Activated CD4-positive, alpha-beta T cell treated with anti-CD3 and anti-CD28 coated beads for 36 hours (primary cell): Measurements from ENCODE around the gene HSD17B11. TPM values are rescaled to one million over a fixed set of nuclear protein-coding genes. Genes with fewer than 3 reads are reported as not detected.
A peak's percentile ranks its signal among the peaks of the same experiment; 100 is the strongest.
"Not testable (repeated sequence)": the region's sequence is repeated elsewhere in the genome, so short reads cannot be mapped to it uniquely, and the experiment has no call there.

Experiments used
- ATAC-seq: fragments of 200-7000 bp; cut with Tn5 transposase; one replicate; pipeline ENCODE4 v1.10.0; 2021; ENCODE audit warnings: mild to moderate bottlenecking, moderate library complexity
- CTCF ChIA-PET: fragments of 350-600 bp; sonication (Branson Sonifier 250); formaldehyde crosslinking; loops from one replicate; lab custom pipeline; 2021; ENCODE audit warnings: antibody characterized with exemption; lab: Charles Lee
- POLR2A ChIA-PET: fragments of 350-600 bp; sonication (Branson Sonifier 250); formaldehyde crosslinking; loops from one replicate; lab custom pipeline; 2021; ENCODE audit warnings: antibody characterized with exemption, inconsistent platforms; lab: Charles Lee
- DNase-seq: peaks from one replicate; pipeline ENCODE4 v3.0.0-alpha.2; 2020
- H3K27ac Mint-ChIP-seq: one replicate; pipeline ENCODE4 v1.8.0; 2021; ENCODE audit warnings: mixed read lengths
- H3K27me3 Mint-ChIP-seq: one replicate; pipeline ENCODE4 v1.8.0; 2021; ENCODE audit warnings: mixed read lengths
- H3K36me3 Mint-ChIP-seq: one replicate; pipeline ENCODE4 v1.8.0; 2021; ENCODE audit warnings: low read depth, mixed read lengths
- H3K4me1 Mint-ChIP-seq: one replicate; pipeline ENCODE4 v1.8.0; 2021; ENCODE audit warnings: mixed read lengths
- H3K4me3 Mint-ChIP-seq: one replicate; pipeline ENCODE4 v1.8.0; 2021; ENCODE audit warnings: mild to moderate bottlenecking, moderate library complexity, mixed read lengths
- H3K9me3 Mint-ChIP-seq: one replicate; pipeline ENCODE4 v1.8.0; 2021; ENCODE audit warnings: low read depth, mixed read lengths
- intact Hi-C, 2 experiments: fragments of 100-400 bp; cut with DNase I in 1 of 2; cut with micrococcal nuclease in 1 of 2; formaldehyde crosslinking; loops; one replicate each; pipeline versions ENCODE4 v1.14.2 to v1.15.1; 2022 to 2024; cut with DNase I, micrococcal nuclease
- total RNA-seq, 2 experiments: library from RNA; stranded (reverse); gene quantifications; one replicate each; pipeline ENCODE4 v1.2.3, GENCODE V29; 2021

Gene HSD17B11
- total RNA-seq, 2 experiments from 2014 or later = 12.0 to 14.9 TPM

GRCh38 chr4:87360338-87360935, 30.6 kb downstream of the HSD17B11 start:
- Mint-ChIP-seq H3K36me3 (peaks cover 5% of the 10 kb centered on the region), H3K27me3 (no peaks in the 10 kb centered on the region), H3K4me3 (no peak overlapping the region), H3K27ac (no peak overlapping the region), H3K4me1 (no peaks in the 10 kb centered on the region), H3K9me3 (no peaks in the 10 kb centered on the region)
- intact Hi-C loops = no loop called here
- no peak for ATAC-seq
- CTCF ChIA-PET = interaction anchor here (0.7 kb wide), 1 partner anchor 20 kb away, joined by 3 read pairs; no protein-coding TSS in a partner anchor
- POLR2A ChIA-PET = no interaction called here
- DNase-seq = no peak

GRCh38 chr4:87359258-87359657, 31.7 kb downstream of the HSD17B11 start:
- ChIA-PET POLR2A (no interaction called here), CTCF (no interaction called here)
- ATAC-seq (no peak), DNase-seq (no peak)
- peaks cover under 1% of the 10 kb centered on the region for H3K36me3 Mint-ChIP-seq
- H3K4me1 Mint-ChIP-seq = no peaks in the 10 kb centered on the region
- intact Hi-C loops = loop anchor here (5.0 to 10.0 kb wide), 2 partner anchors 483 to 486 kb away; no protein-coding TSS in a partner anchor
- H3K4me3 Mint-ChIP-seq = no peak overlapping the region
- H3K27ac Mint-ChIP-seq = no peak overlapping the region
- no peaks in the 10 kb centered on the region for H3K27me3 Mint-ChIP-seq
- H3K9me3 Mint-ChIP-seq = no peaks in the 10 kb centered on the region

DNA sequence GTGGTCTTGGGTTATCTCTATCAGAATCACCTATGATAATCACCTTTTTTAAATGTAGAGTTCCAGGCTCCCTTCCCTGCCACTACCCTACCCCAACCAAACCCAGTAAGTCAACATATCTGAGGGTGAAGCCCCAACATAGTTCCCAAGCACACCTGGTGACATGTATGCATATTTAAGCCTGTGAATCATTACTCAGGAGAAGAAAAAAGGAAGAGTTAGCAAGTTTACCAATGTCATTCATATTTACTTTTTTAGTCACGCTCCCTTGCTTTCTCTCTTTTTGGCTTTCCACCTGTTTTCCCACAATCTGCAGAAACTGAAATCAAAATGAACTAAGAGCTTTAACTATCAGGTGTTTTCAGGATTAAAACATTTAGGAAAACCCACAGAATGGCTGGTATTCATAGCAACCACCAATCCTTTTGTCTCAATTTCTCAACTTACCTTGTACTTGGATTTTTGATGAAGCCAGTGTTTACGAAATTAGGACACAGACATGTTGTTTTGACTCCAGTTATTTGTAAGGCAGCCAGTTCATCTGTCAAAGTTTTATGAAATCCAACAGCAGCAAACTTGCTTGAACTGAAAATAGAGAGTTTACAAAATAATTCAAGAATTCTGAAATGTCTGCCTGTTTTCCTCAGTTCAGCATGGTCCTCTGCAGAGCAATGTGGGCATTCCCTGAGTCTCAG, 34.0 kb downstream of the HSD17B11 start:
- H3K36me3 Mint-ChIP-seq = no peaks in the 10 kb centered on the region
- intact Hi-C loops = loop anchor here (5.0 to 10.0 kb wide), 2 partner anchors 485 to 488 kb away; no protein-coding TSS in a partner anchor
- H3K9me3 Mint-ChIP-seq = no peaks in the 10 kb centered on the region
- DNase-seq (no peak), ATAC-seq (no peak)
- no peaks in the 10 kb centered on the region for H3K27me3 Mint-ChIP-seq
- peaks cover 2% of the 10 kb centered on the region for H3K4me1 Mint-ChIP-seq
- H3K27ac Mint-ChIP-seq = no peak overlapping the region
- no peak overlapping the region for H3K4me3 Mint-ChIP-seq
- ChIA-PET POLR2A (no interaction called here), CTCF (interaction anchor here (1.6 kb wide), 1 partner anchor 110 kb away, joined by 4 read pairs; no protein-coding TSS in a partner anchor)

DNA sequence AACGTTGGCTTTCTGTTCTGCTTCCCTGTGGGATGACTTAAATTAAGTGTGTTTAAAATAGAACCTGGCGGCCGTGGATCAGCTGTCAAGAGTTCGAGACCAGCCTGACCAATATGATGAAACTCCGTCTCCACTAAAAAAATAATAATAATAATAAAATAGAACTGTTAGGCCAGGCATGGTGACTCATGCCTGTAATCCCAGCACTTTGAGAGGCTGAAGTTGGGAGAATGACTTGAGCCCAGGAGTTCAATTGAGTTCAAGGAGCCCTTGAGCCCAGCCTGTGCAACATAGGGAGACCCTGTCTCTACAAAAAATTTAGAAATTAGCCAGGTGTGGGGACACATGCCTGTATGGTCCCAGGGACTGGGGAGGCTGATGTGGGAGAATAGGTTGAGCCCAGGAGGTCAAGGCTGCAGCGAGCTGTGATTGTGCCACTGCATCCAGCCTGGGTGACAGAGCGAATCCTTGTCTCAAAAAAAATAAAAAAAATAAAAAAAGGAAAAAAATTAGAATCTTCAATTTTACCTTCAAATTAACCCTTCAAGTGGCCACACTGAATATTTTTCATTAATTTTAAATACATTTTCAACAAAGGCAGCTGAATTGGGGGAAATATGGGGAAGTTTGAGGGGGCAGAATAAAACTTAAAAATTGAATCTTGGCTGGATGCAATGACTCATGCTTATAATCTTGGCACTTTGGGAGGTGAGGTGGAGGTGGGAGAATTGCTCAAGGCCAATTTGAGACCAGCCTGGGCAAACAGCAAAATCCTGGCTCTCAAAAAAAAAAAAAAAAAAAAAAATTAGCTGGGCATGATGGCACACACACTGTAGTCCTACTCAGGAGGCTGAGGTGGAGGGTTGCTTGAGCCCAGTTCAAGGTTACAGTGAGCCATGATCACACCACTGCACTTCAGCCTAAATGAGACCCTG, 36.6 kb downstream of the HSD17B11 start:
- intact Hi-C loops = loop anchor here (5.0 to 10.0 kb wide), 3 partner anchors 113 to 490 kb away; no protein-coding TSS in a partner anchor
- H3K36me3 Mint-ChIP-seq = no peaks in the 10 kb centered on the region
- H3K4me3 Mint-ChIP-seq = no peak overlapping the region
- no peaks in the 10 kb centered on the region for H3K27me3 Mint-ChIP-seq
- POLR2A ChIA-PET = no interaction called here
- ATAC-seq (no peak), DNase-seq (no peak)
- no peaks in the 10 kb centered on the region for H3K9me3 Mint-ChIP-seq
- CTCF ChIA-PET = interaction anchor here (0.6 to 2.8 kb wide), 18 partner anchors 8 to 622 kb away, joined by 3 to 58 read pairs (median 4); partner anchors contain the start of gene HSD17B11
- H3K4me1 Mint-ChIP-seq = peaks cover 2% of the 10 kb centered on the region
- no peak overlapping the region for H3K27ac Mint-ChIP-seq

DNA sequence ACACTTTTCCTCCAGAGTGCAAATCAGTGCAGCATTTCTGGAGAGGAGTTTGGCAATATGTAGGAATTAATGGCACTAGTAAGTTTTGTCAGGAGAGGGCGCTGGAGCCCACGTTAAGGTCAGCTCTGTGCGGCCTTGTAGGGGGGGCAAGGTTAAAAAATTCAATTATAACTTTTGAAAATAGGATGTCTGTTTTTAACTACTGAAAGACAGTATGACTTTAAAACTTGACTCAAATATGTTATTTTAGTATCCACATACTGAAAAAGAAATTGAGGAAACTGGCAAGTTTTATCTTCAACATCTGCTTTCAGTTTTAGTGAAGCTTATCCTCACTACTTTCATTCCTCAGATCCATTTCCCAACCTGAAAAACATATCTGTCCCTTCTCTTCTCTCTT, 37.4 kb downstream of the HSD17B11 start:
- intact Hi-C loops = loop anchor here (5.0 to 10.0 kb wide), 2 partner anchors 114 to 491 kb away; no protein-coding TSS in a partner anchor
- ChIA-PET CTCF (interaction anchor here (0.7 to 2.8 kb wide), 18 partner anchors 9 to 623 kb away, joined by 3 to 58 read pairs (median 4); partner anchors contain the start of gene HSD17B11), POLR2A (no interaction called here)
- H3K4me3 Mint-ChIP-seq = no peak overlapping the region
- DNase-seq (peak; percentile 69), ATAC-seq (peak; percentile 74)
- peaks cover 2% of the 10 kb centered on the region for H3K4me1 Mint-ChIP-seq
- H3K27ac Mint-ChIP-seq = no peak overlapping the region
- no peaks in the 10 kb centered on the region for H3K36me3 Mint-ChIP-seq
- no peaks in the 10 kb centered on the region for H3K27me3 Mint-ChIP-seq
- H3K9me3 Mint-ChIP-seq = no peaks in the 10 kb centered on the region

DNA sequence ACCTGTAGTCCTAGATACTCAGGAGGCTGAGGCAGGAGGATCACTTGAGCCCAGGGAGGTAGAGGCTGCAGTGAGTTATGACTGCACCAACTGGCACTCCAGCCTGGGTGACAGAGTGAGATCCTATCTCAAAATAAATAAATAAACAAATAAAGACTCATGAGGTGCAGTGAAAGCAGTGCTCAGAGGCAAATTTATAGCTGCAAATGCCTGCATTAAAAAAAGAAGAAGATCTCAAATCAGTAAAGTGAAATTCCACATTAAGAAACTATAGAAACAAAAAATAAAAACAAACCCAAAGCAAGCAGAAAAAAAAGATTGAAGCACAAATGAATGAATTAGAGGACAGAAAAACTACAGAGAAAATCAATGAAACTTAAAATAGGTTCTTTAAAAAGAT, 45.8 kb downstream of the HSD17B11 start:
- no peaks in the 10 kb centered on the region for H3K27me3 Mint-ChIP-seq
- DNase-seq (no peak), ATAC-seq (no peak)
- POLR2A ChIA-PET = no interaction called here
- H3K36me3 Mint-ChIP-seq = peaks cover 18% of the 10 kb centered on the region
- H3K27ac Mint-ChIP-seq = no peak overlapping the region
- intact Hi-C loops = no loop called here
- H3K4me1 Mint-ChIP-seq = no peaks in the 10 kb centered on the region
- CTCF ChIA-PET = interaction anchor here (0.6 to 1.7 kb wide), 3 partner anchors 9 to 747 kb away, joined by 3 to 7 read pairs (median 4); no protein-coding TSS in a partner anchor
- no peaks in the 10 kb centered on the region for H3K9me3 Mint-ChIP-seq
- no peak overlapping the region for H3K4me3 Mint-ChIP-seq

- H3K4me1 Mint-ChIP-seq = no peaks in the 10 kb centered on the region
- H3K4me3 Mint-ChIP-seq = no peak overlapping the region
- no peak overlapping the region for H3K27ac Mint-ChIP-seq
- intact Hi-C loops = no loop called here
- no peaks in the 10 kb centered on the region for H3K9me3 Mint-ChIP-seq
- DNase-seq (no peak), ATAC-seq (no peak)
- H3K36me3 Mint-ChIP-seq = peaks cover 30% of the 10 kb centered on the region
- no peaks in the 10 kb centered on the region for H3K27me3 Mint-ChIP-seq
- CTCF ChIA-PET = interaction anchor here (0.7 to 1.5 kb wide), 2 partner anchors 11 to 240 kb away, joined by 3 to 6 read pairs; no protein-coding TSS in a partner anchor
- POLR2A ChIA-PET = no interaction called here
These were observed 48.1 kb downstream of the HSD17B11 start for GRCh38 chr4:87342872-87343271.

DNA sequence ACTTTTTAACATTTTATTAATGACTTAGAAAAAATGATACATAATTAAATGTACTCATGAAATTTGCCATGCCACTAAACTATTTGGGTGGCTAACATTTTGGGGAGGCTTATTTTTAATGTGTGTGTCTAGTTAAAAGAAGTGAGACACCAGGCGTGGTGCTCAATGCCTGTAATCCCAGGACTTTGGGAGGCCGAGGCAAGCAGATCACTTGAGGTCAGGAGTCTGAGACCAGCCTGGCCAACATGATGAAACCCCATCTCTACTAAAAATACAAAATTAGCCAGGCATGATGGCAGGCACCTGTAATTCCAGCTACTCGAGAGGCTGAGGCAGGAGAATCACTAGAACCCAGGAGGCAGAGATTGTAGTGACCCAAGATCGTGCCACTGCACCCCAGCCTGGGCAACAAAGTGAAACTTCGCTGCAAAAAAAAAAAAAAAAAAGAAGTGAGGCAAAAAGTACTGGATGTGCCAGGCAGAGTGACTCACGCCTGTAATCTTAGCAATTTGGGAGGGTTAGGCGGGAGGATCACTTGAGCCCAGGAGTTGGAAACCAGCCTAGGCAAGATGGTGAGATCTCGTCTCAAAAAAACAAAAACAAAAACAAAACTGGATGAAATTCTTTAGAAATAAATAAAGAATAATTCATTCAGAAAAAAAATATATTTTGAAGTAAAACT, 48.9 kb downstream of the HSD17B11 start:
- H3K36me3 Mint-ChIP-seq = peaks cover 34% of the 10 kb centered on the region
- H3K4me1 Mint-ChIP-seq, POLR2A ChIA-PET, H3K27ac Mint-ChIP-seq, H3K27me3 Mint-ChIP-seq, H3K4me3 Mint-ChIP-seq, intact Hi-C loops, H3K9me3 Mint-ChIP-seq, DNase-seq, ATAC-seq: not testable (repeated sequence)
- CTCF ChIA-PET = interaction anchor here (0.7 to 1.5 kb wide), 2 partner anchors 12 to 239 kb away, joined by 3 to 6 read pairs; no protein-coding TSS in a partner anchor

- DNase-seq (no peak), ATAC-seq (no peak)
- intact Hi-C loops = no loop called here
- Mint-ChIP-seq H3K4me1 (no peaks in the 10 kb centered on the region), H3K4me3 (no peak overlapping the region), H3K9me3 (peaks cover 3% of the 10 kb centered on the region), H3K36me3 (peaks cover 28% of the 10 kb centered on the region), H3K27ac (no peak overlapping the region), H3K27me3 (no peaks in the 10 kb centered on the region)
- ChIA-PET CTCF (interaction anchor here (1.2 kb wide), 1 partner anchor 15 kb away, joined by 4 read pairs; no protein-coding TSS in a partner anchor), POLR2A (interaction anchor here (0.6 kb wide), 1 partner anchor 234 kb away, joined by 3 read pairs; no protein-coding TSS in a partner anchor)
These were observed 51.5 kb downstream of the HSD17B11 start for GRCh38 chr4:87339440-87339839.

DNA sequence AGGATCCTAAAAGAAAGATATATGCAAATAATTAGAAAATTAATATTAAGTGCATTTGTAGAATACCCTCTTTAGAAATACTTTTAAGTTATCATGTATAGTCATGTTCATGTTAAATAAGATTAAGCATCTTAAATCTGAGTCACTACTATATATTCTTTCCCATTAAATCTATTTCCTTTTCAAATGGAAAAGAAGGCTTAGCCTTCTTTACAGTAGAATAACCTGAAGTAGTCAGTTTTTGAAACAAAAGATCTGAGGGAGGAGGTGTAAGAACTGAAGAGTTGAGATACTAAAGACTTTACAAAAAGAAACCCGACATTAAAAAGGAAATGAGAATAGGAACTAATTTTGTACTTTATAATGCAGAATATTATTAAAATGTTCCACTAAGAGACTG, 53.6 kb downstream of the HSD17B11 start:
- no peak for DNase-seq
- Mint-ChIP-seq H3K36me3 (peaks cover 35% of the 10 kb centered on the region), H3K27me3 (no peaks in the 10 kb centered on the region), H3K27ac (no peak overlapping the region), H3K4me1 (no peaks in the 10 kb centered on the region), H3K9me3 (peaks cover 16% of the 10 kb centered on the region), H3K4me3 (no peak overlapping the region)
- intact Hi-C loops = no loop called here
- CTCF ChIA-PET = no interaction called here
- ATAC-seq = no peak
- POLR2A ChIA-PET = no interaction called here
